ENCODE measurements around the gene SYF2.
A peak's percentile ranks its signal among the peaks of the same experiment; 100 is the strongest.
"Not testable (repeated sequence)": the region's sequence is repeated elsewhere in the genome, so short reads cannot be mapped to it uniquely, and the experiment has no call there.

Gene SYF2

DNA sequence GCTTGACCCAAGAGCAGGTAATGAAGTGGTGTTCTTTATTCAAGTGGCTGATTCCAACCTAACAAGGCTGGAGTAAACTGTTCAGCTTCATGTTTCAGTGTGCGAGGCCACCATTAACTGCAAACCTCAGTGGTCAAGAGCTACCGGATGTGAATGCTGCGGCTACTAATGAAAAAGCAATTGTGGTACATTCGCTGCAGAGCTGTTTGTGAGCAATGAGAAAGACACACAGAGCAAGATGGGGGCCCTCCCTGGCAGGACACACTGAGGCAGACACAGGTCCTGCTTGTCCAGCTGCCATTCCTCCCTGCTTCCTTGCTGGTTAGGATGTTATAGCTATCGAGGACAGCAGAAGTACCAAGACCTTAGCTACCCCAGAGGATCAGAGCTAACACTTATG is 26.1 kb downstream of the SYF2 start:
- no peak for DNase-seq (ENCODE audit: low read depth, low spot score)

DNA sequence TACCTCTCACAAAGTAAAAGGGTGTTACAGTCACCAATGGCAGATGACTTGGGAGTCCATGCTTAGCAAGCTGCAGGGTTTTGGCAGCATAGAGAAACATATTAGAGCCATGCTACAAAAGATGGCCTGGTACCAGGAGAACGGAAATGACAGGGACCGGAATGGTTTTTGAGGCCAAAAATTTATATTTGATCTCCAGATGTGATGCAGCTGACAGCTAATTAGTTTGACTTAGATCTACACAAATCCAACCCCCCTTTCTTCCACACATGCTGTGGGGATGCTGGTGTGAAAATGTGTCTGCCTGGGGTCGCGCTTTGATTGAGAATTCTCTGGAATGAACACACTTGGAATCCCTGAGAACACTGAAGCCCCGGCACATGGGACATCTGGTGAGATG is 26.5 kb downstream of the SYF2 start:
- DNase-seq (ENCODE audit: low read depth, low spot score), result no peak

DNA sequence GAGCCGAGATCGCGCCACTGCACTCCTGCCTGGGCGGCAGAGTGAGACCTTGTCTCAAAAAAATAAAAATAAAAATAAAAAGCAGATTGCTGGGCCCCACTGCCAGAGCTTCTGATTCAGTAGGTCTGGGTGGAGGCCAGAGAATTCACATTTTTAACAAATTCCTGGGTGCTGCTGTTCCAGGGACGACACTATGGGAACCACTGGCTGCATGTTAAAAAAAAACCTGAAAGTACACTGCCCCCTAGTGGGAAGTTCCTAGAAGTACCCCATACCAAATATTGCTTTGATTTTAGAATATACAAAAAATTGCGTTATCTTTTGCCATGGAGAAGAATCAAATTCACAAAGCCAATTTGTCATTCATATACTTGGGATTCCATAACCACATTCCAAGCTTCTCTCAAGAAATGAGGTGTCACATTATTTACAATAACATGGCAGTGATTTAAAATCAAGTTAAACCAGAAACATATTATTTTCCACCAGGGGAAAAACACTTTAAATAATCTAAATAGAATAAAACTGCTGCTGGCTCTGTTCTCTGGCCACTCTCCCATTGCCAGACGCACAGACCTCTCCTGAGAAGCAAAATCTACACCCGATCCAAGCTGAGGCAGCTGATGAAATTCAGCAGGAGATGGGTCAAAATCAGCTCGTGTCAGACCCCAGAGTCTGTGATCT is 27.4 kb downstream of the SYF2 start:
- DNase-seq (ENCODE audit: low read depth, low spot score), result peak; percentile 77

DNA sequence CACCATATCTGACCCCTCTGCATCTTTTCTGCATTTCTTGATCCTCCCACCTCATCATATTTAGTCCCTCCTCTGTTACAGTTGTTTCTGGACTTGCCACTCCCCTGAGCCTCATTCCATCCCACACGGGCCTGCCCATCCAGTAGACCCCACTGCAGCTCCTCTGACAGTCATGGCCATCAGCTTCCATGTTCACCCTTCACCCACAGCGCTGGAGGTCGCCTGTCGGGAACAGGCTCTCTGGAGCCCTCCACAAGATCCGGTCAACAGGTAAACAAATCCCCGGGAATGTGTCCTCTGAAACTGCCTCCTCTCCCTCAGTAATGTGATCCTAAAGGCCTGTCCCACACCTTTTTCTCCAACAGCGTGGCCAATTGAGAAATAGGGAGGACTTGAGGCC is 31.3 kb downstream of the SYF2 start:
- DNase-seq (ENCODE audit: low read depth, low spot score), result no peak

DNA sequence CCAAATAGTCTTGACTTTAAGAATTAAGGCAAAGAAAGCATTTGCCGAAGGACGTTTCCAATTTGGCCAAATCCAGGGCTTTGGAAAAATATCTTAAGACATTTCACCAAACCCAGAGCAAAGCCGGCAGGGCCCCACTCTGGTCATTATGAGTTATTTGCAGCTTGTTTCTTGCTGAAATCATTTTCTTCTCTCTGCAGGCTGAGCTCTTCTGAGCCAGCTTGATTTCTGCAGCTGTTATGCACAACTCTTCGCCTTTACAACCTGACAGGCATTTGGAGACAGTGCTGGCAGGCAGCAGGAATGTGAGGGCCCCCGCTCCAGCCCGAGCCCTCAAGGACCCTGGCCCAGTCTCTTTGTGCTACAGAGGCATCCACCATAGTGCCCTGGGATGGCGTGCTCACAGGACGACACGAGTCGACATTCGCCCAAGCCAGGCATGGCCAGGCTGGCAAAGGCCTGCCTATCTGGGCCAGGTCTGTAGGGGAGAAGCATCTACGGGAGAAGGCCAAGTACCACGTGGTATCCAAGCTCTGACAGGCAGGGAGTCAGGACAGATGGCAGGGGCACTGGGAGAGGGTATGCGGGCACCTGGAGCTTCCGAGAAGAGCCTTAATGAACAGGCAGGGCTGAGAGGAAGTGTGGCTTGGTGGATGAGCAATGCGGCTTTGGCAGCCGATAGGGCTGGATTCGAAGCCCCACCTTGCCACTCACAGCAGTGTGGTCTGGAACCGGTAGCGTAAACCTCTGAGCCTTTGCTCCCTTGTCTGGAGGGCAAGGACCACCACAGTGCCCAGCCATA is 32.3 kb downstream of the SYF2 start:
- DNase-seq (ENCODE audit: low read depth, low spot score), result no peak

DNA sequence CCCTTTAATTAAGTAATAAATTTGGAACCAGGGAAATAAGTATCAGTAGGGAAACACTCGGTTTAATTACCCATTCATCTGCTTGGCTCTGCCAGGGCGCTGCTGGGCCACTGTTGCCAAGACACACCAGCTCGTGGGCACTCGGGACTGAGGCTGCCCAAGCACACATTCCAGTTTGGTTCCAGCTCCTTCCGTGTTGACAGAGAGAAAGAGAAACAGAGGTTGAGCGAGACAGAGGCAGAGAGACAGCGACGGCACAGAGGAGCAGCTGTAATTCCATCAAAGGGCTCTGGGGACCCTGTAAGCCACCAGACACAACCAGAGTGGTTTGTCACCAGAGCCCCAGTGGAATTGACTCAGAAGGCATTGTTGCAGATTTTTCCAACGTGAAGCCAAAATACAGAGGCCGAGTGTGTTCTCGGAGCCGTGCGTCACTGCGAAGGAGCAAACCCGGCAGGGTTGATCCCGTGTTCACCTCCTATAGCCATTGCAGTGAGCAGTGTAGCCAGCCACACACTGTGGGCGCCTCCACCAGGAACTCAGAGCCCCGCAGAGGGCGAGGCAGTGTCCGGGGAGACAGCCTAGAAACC is 33.5 kb downstream of the SYF2 start:
- peak; percentile 40 for DNase-seq (ENCODE audit: low read depth, low spot score)

DNA sequence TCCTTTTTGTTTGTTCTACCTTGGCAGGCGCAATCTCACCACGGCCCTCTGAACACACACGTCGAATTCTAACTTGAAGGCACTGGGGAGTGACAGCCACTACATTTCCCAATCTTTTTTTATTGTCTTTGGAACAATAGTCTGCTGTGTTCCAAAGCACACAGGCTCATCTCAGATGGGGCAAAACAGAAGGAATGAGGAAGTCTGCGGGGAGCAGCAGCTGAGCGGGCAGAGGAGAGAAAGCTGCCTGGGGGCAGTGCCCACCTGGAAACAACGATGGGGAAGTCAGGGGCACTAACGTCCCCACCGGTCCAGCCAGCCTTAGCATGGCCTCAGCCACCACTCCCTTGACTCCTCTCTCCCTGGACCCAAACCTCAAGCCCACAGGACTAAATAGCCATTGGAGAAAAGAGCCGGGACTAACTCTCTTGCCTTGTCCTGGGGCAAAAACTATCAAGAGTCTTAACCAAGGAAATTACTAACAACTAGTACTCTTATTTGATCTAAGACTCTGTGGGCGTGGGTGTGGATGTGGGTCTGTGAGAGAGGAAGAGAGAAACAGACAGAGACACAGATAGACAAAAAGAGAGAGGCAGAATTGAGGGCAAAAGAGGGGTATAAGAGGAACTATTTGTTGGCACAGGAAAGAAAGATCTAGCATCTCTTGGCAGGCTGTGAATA is 34.2 kb downstream of the SYF2 start:
- DNase-seq (ENCODE audit: low read depth, low spot score), result no peak

DNA sequence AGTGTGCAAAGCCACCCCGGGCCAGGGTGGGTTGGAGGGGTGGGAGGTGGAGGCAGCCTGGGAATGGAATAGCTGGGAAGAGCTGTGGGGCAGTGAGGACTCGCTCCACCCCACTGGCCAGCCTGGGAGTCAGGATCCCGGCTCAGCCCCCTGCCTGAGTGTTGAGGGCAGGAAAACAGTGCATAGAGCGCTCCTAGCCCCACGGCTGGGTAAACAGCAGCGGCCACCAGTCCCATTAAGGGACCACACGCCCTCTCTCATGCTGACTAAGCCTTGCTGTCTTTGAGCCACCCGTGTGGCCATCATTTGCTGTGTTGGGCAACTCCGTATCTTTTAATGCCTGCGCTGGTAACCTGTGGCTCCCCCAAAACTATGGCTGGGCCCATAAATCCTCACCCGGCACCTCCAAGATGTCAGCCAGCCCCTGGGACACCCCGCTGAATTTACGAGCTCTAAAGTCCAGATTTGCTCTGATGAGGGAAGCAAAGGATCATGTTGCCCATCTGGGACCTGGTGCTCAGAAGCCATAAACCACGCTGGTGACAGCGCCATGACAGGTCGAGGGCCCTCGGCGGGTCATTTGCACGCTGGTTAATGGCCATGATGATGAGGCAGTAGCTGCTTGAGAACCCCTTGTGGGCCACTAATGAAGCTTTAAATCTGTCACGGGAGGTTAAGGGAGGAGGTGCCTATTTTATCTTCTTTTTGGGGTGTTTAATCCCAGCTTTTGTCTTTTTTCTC is 34.9 kb downstream of the SYF2 start:
- no peak for DNase-seq (ENCODE audit: low read depth, low spot score)

DNA sequence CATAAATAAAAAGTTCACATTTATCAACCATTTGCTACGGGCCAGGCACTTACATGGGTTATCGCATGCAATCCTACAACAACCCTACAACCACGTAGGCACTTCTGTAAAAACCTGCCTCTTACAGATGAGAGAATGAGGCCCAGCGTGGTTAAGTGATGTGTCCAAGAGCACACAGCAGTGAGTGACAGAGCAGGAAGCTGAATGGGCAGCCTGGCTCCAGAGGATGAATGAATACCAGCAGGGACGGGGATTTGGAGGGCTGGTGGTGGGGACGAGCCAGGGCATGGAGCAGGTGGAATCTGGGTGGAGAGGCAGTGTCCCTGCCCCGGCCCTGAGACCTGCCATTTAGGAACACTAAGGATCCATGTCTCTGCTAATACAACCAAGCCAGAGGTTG is 35.5 kb downstream of the SYF2 start:
- no peak for DNase-seq (ENCODE audit: low read depth, low spot score)

DNA sequence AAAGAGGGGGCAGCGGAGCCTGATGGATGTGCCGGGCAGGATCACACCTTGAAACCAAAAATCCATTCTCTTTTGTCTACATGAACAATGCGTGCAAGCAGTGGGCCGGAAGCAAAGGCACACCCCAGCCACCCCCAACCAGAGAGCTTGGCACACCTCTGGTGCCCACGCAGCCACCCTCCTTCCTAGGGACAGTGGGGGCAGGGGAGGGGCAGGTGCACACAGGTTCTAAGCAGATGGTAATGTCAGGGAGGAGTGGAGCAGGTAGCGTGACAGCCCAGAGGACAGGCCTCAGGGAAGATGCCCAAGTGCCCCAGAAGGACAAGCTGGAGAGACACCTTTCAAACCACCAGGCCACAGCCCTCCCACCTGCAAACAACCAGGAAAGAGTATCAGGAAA is 36.5 kb downstream of the SYF2 start:
- DNase-seq (ENCODE audit: low read depth, low spot score), result no peak

DNA sequence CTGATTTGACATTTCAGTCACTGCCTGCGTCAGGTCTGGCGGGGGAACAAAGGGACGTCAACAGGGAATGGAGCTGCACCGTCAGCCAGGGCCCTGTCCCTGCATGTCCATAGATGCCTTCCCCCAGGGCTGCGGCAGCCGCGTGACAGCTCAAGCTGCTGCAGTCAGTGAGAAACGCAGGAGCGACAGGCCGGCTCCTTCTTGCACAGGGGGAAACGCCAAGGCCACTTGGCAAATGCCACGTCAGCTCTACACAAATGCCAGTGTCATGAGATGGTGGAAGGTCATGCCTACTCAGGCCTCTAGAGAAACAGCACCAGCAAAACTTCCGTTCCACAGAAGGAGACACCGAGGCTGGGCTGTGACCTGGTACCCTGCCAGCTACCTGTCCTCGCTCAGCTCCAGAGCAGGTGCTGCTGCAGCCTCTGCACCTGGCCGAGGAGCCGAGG is 37.7 kb downstream of the SYF2 start:
- DNase-seq (ENCODE audit: low read depth, low spot score), result peak; percentile 20

DNA sequence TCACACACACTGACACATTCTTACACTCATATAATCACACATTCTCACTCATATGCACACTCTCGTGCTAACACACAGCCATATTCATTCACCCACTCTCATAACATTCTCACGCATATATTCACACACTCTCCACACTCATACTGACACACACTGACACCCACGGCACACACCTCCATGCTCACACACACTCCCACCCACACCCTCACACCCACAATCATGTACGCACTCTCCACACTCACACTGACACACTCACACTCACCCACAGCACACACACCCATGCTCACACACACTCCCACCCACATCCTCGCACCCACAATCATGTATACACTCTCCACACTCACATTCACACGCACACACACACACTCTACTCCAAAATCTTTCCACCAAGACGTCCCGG is 38.2 kb downstream of the SYF2 start:
- no peak for DNase-seq (ENCODE audit: low read depth, low spot score)

DNA sequence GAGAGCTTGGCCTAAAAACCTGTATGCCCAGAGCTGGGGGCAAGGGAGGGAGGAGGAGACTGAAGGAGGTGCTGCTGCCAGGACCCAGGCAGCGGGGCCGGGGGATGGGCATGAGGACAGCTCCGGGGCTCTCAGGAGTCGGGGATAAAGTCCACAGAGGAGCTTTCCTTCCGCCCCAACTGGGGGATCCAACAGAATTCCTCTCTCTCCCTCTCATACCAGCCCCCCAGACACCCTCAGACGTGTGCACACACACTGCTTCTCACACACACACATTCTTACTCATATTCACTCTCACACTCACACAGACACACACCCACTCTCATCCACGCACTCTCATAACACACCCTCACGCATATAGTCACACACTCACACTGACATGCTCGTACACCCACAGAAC is 39.1 kb downstream of the SYF2 start:
- DNase-seq (ENCODE audit: low read depth, low spot score), result no peak

DNA sequence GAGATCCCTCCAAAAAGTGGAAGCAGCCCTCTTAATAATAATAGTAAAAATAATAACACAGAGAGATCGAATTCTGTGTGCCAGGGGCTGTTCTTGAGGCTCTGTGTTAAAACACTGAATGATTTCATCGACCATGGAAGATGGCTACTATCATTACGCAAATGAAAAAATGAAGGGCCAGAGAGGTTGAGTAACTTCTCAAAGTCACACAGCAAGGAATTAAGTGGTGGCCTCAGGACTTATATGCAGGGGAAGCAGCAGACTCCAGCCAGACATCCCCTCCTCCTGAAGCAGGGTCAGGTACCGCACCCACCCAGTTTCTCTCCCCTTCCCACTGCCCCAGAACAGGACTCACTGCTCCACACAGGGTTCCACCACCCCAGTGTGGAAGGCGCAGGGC is 40.1 kb downstream of the SYF2 start:
- DNase-seq (ENCODE audit: low read depth, low spot score), result no peak

DNA sequence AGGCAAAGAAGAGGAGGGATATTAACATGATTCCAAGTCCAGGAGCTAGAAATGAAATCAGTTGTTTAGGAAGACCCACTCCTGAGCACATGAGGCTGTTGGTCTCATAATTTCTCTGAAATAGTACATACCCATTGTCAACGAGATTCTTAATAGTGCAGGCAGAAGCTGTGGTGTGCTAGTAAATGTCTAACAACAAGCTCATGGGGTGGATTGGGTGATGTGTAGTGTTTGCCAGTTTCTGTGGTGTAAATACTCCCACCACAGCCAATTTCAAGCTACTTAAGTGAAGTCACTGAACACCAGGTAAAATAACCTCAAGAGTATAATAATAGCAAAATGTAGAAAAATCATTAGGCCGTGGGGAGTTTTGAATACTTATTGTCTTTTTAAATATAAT is 42.0 kb downstream of the SYF2 start:
- DNase-seq (ENCODE audit: low read depth, low spot score), result no peak

DNA sequence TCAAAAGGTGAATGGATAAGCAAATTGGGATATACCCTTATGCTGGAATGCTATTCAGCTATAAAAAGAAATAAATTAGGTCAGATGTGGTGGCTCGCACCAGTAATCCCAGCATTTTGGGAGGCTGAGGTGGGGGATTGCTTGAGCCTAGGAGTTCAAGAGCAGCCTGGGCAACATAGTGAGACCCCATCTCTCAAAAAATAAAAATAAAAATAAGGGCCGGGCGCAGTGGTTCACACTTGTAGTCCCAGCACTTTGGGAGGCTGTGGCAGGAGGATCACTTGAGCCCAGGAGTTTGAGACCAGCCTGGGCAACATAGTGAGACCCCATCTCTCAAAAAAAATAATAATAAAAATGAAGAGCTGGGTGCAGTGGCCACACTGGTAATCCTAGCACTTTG is 44.4 kb downstream of the SYF2 start:
- not testable (repeated sequence) for DNase-seq (ENCODE audit: low read depth, low spot score)

DNA sequence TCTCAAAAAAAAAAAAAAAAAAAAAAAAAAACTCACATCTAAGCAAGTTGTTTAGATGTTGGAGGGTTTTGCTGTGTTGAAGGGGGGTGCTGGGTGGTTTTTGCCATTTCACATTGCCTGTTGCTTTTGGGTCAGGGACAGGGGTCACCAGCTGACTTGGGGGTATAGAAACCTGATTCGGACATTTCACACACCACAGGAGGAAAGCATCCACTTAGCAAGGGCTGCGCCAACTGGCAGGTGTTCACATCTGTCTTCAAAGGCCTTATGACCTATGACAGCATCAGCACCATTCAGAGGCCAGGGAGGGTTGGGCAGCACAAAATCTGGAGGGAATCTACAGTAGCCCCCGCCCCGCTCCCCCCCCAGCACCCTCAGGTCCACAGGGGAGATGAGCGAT is 45.2 kb downstream of the SYF2 start:
- DNase-seq (ENCODE audit: low read depth, low spot score), result no peak

DNA sequence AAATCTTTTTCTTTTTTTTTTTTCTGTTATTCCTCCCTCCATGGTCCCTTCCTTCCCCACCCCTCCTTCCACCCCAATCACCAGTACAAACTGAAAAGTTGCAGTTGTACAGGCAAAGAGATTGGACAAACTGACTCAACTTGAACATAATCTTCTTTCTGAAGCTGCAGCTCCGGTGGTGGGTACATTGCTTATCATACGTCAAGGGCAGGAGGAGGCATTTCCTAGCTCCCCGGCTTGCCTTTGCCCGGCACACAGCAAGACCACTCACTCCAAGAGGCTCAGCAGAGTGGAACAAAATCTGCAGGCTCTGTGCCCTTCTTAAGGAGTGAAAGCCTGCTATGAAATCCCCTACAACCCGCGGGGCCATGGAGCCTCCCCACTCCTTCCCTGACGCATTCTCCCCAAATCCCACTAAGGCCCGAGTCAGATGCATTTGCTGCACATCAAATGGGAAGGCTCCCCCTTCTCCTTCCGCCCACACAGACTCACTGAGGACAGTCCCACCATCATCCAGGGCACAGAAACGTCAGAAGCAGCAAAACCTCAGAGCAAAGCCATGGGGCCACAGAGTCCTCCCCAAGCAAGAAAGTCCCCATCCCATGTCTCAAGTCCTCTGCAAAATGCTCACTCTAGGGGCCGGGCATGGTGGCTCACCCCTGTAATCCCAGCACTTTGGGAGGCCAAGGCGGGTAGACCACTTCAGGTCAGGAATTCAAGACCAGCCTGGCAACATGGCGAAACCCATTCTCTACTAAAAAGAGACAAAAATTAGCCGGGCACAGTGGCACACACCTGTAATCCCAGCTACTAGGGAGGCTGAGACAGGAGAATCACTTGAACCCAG is 45.9 kb downstream of the SYF2 start:
- DNase-seq (ENCODE audit: low read depth, low spot score), result no peak

DNA sequence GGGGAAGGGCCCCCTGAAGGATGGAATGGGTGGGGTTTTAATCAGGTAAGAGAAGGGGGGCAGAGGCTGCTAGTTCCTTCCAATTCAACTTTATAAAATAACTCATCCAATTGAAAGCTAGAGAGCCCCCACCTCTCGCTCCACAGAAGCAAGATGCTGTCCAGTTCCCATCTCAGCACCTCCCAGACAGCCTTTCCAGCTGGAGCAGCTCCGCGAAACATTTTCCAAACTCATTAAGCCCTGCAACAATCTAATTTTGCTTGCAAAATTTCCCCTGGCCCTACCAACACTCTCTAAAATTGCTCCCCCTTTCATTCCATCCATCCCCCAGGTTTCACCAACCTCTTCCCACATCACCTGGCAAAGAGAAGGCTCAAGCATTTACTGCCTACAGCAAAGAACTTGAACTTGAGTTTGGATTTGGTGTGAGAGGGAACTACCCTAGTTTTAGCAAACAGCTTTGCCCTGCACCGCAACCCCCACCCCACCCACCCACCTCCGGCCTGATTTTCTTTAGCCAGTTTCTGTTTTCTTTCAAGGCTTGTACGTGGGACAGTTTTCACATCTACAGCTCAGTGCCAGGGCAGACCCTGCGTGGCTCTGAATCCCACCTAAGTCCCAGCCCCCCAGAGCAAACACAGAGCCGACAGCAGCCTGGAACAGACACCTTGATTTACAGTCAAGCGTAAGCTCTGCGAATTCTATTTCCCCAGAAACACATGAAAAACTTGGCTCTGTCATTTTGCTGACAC is 46.7 kb downstream of the SYF2 start:
- DNase-seq (ENCODE audit: low read depth, low spot score), result no peak
